Measurements from ENCODE around the gene KDM4B.

The KDM4B gene

DNA sequence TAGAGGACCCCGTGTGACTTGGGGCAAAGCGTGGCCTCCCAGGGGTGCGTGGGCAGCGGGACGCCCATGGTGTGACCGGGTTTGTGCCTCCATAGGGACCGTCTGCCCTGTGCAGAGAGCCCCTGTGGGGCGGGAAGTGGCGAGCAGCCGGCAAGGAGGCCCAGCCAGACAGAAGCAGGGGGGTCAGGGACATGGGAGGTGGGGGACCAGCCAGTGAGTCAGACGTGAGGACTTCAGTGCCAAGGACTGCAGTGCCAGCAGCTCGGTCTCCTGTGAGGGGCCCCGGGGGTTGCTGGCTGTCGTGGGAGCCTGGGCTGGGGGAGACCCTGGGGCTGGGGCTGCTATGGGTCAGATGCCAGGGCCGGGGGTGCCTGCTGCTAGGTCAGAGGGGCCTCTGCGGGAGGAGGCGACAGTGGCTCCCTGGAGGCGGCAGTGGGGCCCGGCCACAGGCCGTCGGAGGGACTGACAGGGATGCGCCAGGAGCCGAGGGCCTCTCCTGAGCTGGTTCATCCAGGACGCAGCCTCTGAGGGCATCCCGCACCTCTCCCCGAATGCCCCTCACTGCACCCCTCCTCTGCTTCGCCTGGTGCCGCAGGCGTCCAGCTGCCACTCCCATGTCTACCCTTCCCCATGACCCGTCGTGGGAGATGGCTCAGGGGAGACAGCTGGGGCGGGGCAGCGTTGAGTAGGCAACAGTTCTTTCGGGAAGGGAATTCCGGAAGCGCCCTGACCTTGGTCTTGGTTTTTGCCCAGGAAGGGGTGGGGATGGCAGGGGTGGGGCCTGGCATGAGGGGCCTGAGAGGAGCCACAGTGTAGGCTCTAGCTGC is 80.0 kb downstream of the KDM4B start:
- no peak for DNase-seq (ENCODE audit: low read depth in 1 of 2, low spot score in 1 of 2)

- DNase-seq (ENCODE audit: low read depth in 1 of 2, low spot score in 1 of 2), result no peak
These were observed 80.6 kb downstream of the KDM4B start for GRCh38 chr19:5049561-5049960.

GRCh38 chr19:5050067-5050656 is 81.2 kb downstream of the KDM4B start:
- DNase-seq (ENCODE audit: low read depth in 1 of 2, low spot score in 1 of 2), result no peak

GRCh38 chr19:5050905-5051304 is 82.0 kb downstream of the KDM4B start:
- no peak for DNase-seq (ENCODE audit: low read depth in 1 of 2, low spot score in 1 of 2)

- no peak for DNase-seq (ENCODE audit: low read depth in 1 of 2, low spot score in 1 of 2)
These were observed 82.7 kb downstream of the KDM4B start for GRCh38 chr19:5051619-5052018.

DNA sequence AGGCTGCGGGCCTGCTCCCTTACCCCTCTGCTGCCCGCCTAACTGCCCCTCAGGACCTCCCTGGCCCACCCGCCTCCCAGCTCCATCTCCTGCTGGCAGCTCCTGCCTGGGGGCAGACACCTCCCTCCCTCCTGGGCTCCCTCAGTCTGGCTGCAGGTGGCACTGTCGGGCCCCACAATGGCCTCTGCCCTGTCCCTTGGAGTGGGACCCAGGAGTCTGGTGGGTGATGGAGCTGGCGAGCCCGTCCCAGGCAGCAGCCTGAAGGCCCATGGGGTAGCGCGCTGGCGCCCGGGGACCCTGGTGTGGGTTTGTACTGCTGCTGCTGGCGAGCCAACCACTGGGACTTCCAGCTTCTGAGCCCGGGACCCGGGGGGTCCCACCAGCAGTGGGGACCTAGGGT is 83.6 kb downstream of the KDM4B start:
- DNase-seq (ENCODE audit: low read depth in 1 of 2, low spot score in 1 of 2), result no peak

- DNase-seq (ENCODE audit: low read depth in 1 of 2, low spot score in 1 of 2), result no peak
These were observed 84.1 kb downstream of the KDM4B start for GRCh38 chr19:5052945-5053485.

DNA sequence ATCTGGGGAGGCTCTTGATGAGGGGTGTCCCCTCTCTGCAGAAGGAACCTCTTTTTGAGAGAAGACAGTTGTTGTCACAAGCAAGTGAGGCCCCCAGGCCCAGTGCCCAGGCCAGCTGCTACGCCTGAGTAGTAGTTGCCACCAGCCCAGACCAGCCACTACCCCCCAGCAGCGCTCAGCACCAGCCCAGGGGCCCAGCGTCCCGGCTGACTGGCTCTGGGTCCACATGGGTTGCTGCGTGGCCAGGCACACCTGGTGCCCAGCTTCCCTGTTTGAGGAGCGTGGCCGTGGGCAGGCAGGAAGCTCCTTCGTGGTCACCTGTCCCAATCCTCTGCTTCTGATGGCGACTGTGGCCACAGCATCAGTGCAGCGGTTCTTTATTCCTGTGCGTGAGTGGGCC is 84.7 kb downstream of the KDM4B start:
- no peak for DNase-seq (ENCODE audit: low read depth in 1 of 2, low spot score in 1 of 2)

DNA sequence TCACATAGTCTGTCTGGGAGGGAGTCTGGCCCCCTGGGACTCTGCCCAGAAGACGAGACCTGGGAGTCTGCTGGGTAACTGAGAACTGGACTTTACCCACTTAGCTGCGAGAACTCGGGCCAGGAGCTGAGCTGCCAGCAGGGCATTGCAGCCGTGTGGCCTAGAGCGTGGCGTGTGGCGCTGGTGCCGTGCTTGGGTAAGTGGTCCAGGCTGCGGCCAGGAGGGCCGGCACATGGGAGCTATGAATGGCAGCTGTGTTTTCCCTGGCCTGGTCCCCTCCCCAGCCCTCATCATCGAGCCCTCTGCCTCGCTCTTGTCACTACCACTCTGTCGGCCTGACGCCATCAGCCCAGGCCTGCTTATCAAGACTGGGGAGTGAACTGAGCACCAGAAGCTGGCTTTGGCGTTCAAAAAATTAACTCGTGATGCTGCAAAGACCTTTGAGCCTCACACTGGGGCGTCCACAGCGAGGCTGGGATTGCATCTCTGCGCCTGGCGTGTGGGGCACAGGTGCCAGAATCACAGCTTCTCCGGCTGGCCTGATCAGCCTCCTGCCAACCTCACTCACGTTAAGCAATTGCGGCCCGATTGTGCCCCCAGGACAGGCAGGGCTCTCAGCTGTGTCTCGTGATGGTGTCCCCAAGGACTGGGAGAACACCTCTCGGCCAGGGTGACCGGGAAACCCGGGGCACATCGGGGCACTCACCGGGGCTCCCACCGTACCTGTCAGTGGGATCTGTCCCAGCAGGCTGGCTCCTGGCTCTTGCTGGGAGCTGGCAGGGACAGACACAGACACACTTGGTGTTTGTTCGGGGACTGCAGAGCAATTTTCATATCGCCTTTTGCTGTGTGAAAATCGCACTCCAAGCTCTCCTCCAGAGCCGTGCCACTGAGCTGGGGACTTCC is 85.9 kb downstream of the KDM4B start:
- DNase-seq (ENCODE audit: low read depth in 1 of 2, low spot score in 1 of 2), result no peak

GRCh38 chr19:5055457-5055776 is 86.5 kb downstream of the KDM4B start:
- DNase-seq (ENCODE audit: low read depth in 1 of 2, low spot score in 1 of 2), result no peak

GRCh38 chr19:5057860-5058259 is 88.9 kb downstream of the KDM4B start:
- no peak for DNase-seq (ENCODE audit: low read depth in 1 of 2, low spot score in 1 of 2)

DNA sequence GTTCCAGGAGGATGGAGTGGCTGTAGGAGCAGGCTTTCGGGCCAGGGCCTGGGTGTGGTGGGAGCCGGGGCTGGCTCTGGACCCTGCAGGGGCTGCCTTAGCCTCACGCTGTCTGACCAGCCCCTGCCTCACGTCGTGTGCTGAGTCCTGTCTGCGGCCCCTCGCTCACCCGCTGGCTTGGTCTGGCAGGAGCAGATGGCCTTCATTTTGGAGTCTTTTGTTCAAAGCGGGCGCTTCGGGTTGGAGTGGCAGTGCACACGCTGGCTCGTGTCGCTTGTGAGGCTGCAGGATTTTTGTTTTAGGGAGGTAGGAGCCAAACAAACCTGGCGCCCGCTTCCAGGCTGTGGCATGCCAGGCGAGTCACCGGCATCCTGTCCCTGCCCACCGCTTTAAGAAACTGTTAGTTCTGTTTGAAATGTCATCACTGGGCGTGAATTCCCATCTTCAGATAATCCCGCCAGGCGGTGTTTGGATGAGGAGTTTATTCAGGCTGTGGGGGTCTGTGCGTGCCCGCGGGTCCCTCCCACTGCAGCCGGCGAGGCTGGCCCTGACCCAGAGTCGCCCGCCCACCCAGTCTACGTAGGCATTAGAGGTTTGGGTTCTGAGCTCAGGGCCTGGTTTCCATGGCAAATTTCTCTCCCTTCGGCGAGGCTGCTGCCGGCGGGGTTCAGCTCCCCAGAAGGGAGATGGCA is 89.8 kb downstream of the KDM4B start:
- DNase-seq (ENCODE audit: low read depth in 1 of 2, low spot score in 1 of 2), result no peak

GRCh38 chr19:5059213-5059574 is 90.3 kb downstream of the KDM4B start:
- DNase-seq (ENCODE audit: low read depth in 1 of 2, low spot score in 1 of 2), result no peak

GRCh38 chr19:5059793-5060192 is 90.9 kb downstream of the KDM4B start:
- DNase-seq (ENCODE audit: low read depth in 1 of 2, low spot score in 1 of 2), result no peak

DNA sequence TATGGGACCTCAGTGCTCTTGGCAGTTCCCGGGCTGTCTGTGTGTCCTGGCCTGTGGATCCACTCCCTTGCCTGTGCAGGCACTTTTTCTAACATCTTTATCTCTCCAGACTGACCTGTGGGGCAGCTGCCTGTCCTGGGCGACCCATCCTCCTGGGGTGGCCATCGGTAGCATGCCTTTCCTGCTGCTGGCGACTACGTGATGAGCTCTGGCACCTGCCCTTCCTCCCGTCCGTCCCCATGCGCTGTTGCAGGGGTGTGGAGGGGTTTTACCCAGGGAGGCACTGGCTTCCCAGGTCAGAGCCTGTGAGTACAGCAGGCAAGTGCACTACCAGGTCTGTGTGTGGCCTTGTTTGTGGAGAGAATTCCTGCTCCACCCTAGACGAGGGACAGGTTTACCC is 93.3 kb downstream of the KDM4B start:
- DNase-seq (ENCODE audit: low read depth in 1 of 2, low spot score in 1 of 2), result no peak

DNA sequence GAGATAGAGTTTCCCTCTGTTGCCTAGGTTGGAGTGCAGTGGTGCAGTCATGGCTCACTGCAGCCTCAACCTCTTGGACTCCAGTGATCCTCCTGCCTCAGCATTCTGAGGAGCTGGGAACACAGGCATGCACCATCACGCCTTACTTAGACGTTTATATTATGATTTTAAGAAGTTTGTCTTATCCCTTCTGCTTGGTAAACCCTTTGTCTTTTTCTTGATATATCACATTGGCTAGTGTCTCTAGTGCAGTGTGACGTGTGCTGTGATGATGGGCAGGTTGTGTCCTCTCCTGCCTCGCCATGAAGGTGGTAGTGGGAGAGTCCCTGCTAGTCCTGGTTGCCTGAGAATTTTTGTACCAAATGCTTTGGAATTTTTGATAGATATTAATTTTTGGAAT is 93.9 kb downstream of the KDM4B start:
- no peak for DNase-seq (ENCODE audit: low read depth in 1 of 2, low spot score in 1 of 2)

DNA sequence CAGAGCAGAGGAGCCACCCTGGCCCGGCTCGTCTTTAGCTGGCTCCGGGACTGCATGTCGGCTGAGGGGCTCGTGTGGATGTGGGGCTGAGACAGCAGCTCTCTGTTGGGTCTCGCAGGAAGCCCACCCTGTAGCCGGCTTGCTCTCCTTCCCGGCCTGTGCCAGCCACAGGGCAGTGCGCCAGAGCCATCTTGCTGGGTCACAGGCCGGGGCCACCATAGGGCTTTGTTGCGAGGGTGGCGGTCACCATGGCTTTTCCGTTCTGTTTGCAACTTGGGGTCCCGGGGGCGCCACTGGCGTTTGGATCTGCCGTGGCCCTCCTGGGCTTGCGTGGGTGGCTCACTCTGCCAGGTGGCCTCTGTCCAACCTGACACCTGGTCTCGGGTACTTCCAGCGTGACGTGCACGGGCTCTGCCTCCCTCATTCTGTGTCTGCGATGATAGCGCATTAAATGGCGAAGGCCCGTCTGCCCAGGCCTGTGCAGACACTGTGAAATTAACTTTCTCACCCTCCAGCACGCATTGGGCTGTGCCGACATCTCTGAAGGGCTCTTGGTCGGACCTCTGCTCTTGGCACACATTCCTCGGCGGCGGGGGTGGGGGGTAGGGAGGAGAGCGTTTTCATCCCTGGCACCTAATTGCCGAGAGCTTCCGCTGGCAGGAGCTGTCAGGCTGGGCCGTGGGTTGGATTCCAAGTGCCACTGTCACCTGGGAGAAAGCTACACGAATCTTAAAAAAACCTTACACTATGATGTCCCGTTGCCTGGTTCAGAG is 95.1 kb downstream of the KDM4B start:
- no peak for DNase-seq (ENCODE audit: low read depth in 1 of 2, low spot score in 1 of 2)

DNA sequence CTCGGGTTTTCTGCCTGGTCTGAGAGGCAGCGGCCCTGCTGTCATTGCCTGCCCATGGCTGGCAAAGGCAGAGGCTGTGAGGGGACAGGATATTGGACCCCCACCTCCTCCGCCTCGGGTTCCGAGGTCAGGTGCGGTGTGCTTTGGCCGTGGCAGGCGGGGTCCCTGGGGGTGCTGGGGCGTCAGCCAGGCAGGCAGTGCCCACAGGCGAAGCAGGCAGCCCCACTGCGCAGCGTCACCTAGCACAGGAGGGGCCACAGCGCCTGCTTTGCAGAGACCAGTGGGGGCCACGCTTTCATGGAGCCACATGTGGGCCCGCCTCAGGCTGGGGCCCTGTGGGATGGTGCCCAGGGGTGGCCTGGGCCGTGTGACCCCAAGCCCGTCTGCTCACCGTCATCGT is 96.0 kb downstream of the KDM4B start:
- DNase-seq (ENCODE audit: low read depth in 1 of 2, low spot score in 1 of 2), result no peak

- no peak for DNase-seq (ENCODE audit: low read depth in 1 of 2, low spot score in 1 of 2)
These were observed 96.8 kb downstream of the KDM4B start for GRCh38 chr19:5065663-5066093.

- DNase-seq (ENCODE audit: low read depth in 1 of 2, low spot score in 1 of 2), result no peak
These were observed 97.9 kb downstream of the KDM4B start for GRCh38 chr19:5066768-5067167.

Data from stimulated activated CD4-positive, alpha-beta T cell treated with anti-CD3 and anti-CD28 coated beads, Interleukin-15, amount 100 ng/mL, for 1 hour (primary cell).